IMR-90 (cell line): Measurements from ENCODE around the gene NUBPL. TPM values are rescaled to one million over a fixed set of nuclear protein-coding genes. Genes with fewer than 3 reads are reported as not detected.

Source experiments
- ATAC-seq: fragments of 200-7000 bp; cut with Tn5 transposase; 2 replicates; pipeline ENCODE4 v1.9.1; 2020; ENCODE audit warnings: low read depth, mild to moderate bottlenecking, moderate library complexity
- BruUV-seq: library from RNA; stranded (reverse); fragments of 400-500 nt; replicated peaks from 2 replicates; lab custom pipeline; 2021; lab: Mats Ljungman, UMichigan
- CTCF ChIA-PET: fragments of 300-600 bp; formaldehyde crosslinking; extraction: SDS; loops from one replicate; lab custom pipeline; 2021; ENCODE audit warnings: antibody characterized with exemption; lab: Yijun Ruan, JAX
- POLR2A ChIA-PET: fragments of 300-600 bp; sonication (Branson Sonifier 250); formaldehyde crosslinking; loops from one replicate; lab custom pipeline; 2022; ENCODE audit warnings: antibody characterized with exemption; ENCODE audit not compliant: unreplicated experiment; lab: Charles Lee
- DNase-seq: peaks from one replicate; pipeline ENCODE4 v3.0.0; 2013
- H2AFZ ChIP-seq: replicated peaks from 2 replicates; pipeline ENCODE3; 2013; ENCODE audit warnings: low read length, mild to moderate bottlenecking; ENCODE audit not compliant: poor library complexity
- H2AK5ac ChIP-seq: 2 replicates; pipeline ENCODE4 v1.6.1; 2013; ENCODE audit warnings: low read depth, low read length, inconsistent platforms
- H2AK9ac ChIP-seq: replicated peaks from 2 replicates; pipeline ENCODE3; 2013; ENCODE audit warnings: mild to moderate bottlenecking, low read depth, low read length, moderate library complexity; ENCODE audit not compliant: poor library complexity
- H2BK120ac ChIP-seq: 2 replicates; pipeline ENCODE4 v1.6.1; 2013; ENCODE audit warnings: low read depth, low read length, inconsistent platforms
- H2BK15ac ChIP-seq: 3 replicates; pipeline ENCODE4 v1.6.1; 2013; ENCODE audit warnings: low read depth, low read length, inconsistent platforms
- H2BK20ac ChIP-seq: 2 replicates; pipeline ENCODE4 v1.6.1; 2013; ENCODE audit warnings: low read depth, mild to moderate bottlenecking, inconsistent platforms, low read length, moderate library complexity
- H2BK5ac ChIP-seq: 2 replicates; pipeline ENCODE4 v1.6.1; 2013; ENCODE audit warnings: mild to moderate bottlenecking, low read depth, low read length, inconsistent platforms; ENCODE audit not compliant: poor library complexity, severe bottlenecking
- H3K14ac ChIP-seq: replicated peaks from 2 replicates; pipeline ENCODE4 v1.6.1; 2013; ENCODE audit warnings: low read depth, low read length, inconsistent platforms
- H3K18ac ChIP-seq: 2 replicates; pipeline ENCODE4 v1.6.1; 2013; ENCODE audit warnings: low read depth, low read length, control low read depth
- H3K23ac ChIP-seq: 2 replicates; pipeline ENCODE4 v1.6.1; 2013; ENCODE audit warnings: low read depth, low read length, inconsistent platforms
- H3K27ac ChIP-seq: 2 replicates; pipeline ENCODE4 v1.5.1; 2013; ENCODE audit warnings: mild to moderate bottlenecking, control low read depth, low read length; ENCODE audit not compliant: insufficient read depth
- H3K27me3 ChIP-seq: 2 replicates; pipeline ENCODE4 v1.6.1; 2013; ENCODE audit warnings: low read length; ENCODE audit not compliant: control insufficient read depth, insufficient read depth
- H3K36me3 ChIP-seq: 2 replicates; pipeline ENCODE4 v1.6.1; 2013; ENCODE audit warnings: low read length, mixed read lengths; ENCODE audit not compliant: control insufficient read depth, insufficient read depth
- H3K4ac ChIP-seq: 2 replicates; pipeline ENCODE4 v1.6.1; 2013; ENCODE audit warnings: low read depth, low read length, inconsistent platforms
- H3K4me1 ChIP-seq: 2 replicates; pipeline ENCODE4 v1.6.1; 2013; ENCODE audit warnings: low read length, mixed read lengths; ENCODE audit not compliant: control insufficient read depth, insufficient read depth
- H3K4me2 ChIP-seq: 2 replicates; pipeline ENCODE4 v1.6.1; 2013; ENCODE audit warnings: low read depth, mild to moderate bottlenecking, control low read depth, low read length, moderate library complexity
- H3K4me3 ChIP-seq: 2 replicates; pipeline ENCODE4 v1.5.1; 2013; ENCODE audit warnings: low read depth, mild to moderate bottlenecking, control low read depth, low read length, moderate library complexity; ENCODE audit not compliant: insufficient read depth
- H3K56ac ChIP-seq: 2 replicates; pipeline ENCODE4 v1.6.1; 2013; ENCODE audit warnings: low read length, inconsistent platforms; ENCODE audit not compliant: insufficient read depth; ENCODE audit errors: extremely low read depth
- H3K79me1 ChIP-seq, 2 experiments: 2 replicates each; pipeline ENCODE4 v1.6.1; 2013; ENCODE audit warnings: low read length in 2 of 2, inconsistent platforms in 1 of 2, low read depth in 1 of 2
- H3K9ac ChIP-seq: 2 replicates; pipeline ENCODE4 v1.6.1; 2013; ENCODE audit warnings: low read depth, low read length, control low read depth
- H3K9me1 ChIP-seq: 2 replicates; pipeline ENCODE4 v1.6.1; 2013; ENCODE audit warnings: low read length, inconsistent platforms; ENCODE audit not compliant: insufficient read depth
- H3K9me3 ChIP-seq: 2 replicates; pipeline ENCODE4 v1.6.1; 2013; ENCODE audit warnings: low read length; ENCODE audit not compliant: control insufficient read depth, insufficient read depth
- H4K20me1 ChIP-seq: 2 replicates; pipeline ENCODE4 v1.6.1; 2013; ENCODE audit warnings: low read length, inconsistent platforms; ENCODE audit not compliant: insufficient read depth
- H4K5ac ChIP-seq: 2 replicates; pipeline ENCODE4 v1.6.1; 2013; ENCODE audit warnings: mild to moderate bottlenecking, low read depth, low read length, control low read depth
- H4K8ac ChIP-seq, 2 experiments: 2 replicates each; pipeline ENCODE4 v1.6.1; 2013; ENCODE audit warnings: low read depth in 2 of 2, low read length in 2 of 2, control low read depth in 1 of 2, inconsistent platforms in 1 of 2
- H4K91ac ChIP-seq: 2 replicates; pipeline ENCODE4 v1.6.1; 2013; ENCODE audit warnings: low read depth, low read length, inconsistent platforms; ENCODE audit not compliant: insufficient read depth
- RAD21 ChIP-seq: IDR thresholded peaks from 2 replicates; pipeline ENCODE4 v1.6.1; 2012; ENCODE audit warnings: low read length, improper control_type of control experiment
- WGBS, 2 experiments: methylation state at CpG; one replicate each; pipeline versions ENCODE4 v1.1.5 to v1.1.7; 2013; ENCODE audit warnings: missing lambda C conversion rate in 2 of 2; ENCODE audit not compliant: insufficient read length in 1 of 2; ENCODE audit errors: extremely low coverage in 2 of 2; 5-methylcytosine and 5-hydroxymethylcytosine counted together
- dilution Hi-C: fragments of 300-500 bp; cut with HindIII; formaldehyde crosslinking; loops from one replicate; pipeline ENCODE4 v1.14.3; 2018; ENCODE audit warnings: low sequenced_read_pairs; ENCODE audit not compliant: unreplicated experiment
- in situ Hi-C: fragments of 300-500 bp; cut with MboI; formaldehyde crosslinking; loops from 3 replicates; pipeline ENCODE4 v1.14.3; 2019; ENCODE audit warnings: low sequenced_read_pairs, inconsistent platforms, mixed read lengths
- intact Hi-C: fragments of 100-400 bp; cut with micrococcal nuclease; formaldehyde crosslinking; loops from 2 replicates; pipeline ENCODE4 v1.10.0; 2022
- polyA plus RNA-seq, 3 experiments: library from polyadenylated mRNA; depleted of rRNA; stranded (reverse); fragments of >200 nt; gene quantifications; 2 replicates each; pipeline ENCODE4 v1.2.3, GENCODE V29; 2012; ENCODE audit warnings: low replicate concordance in 1 of 3
- total RNA-seq: library from RNA; depleted of rRNA; stranded (reverse); fragments of >200 nt; gene quantifications from 2 replicates; pipeline ENCODE4 v1.2.3, GENCODE V29; 2012

NUBPL gene
- total and polyA plus RNA-seq, 2 of the 4 experiments (the other 2 are of a cell fraction) = 5.4 to 11.5 TPM

- POLR2A ChIA-PET = no interaction called here
Observed at GRCh38 chr14:31545328-31545727, 15.9 kb upstream of the NUBPL start.

More at GRCh38 chr14:31545328-31545727, 15.9 kb upstream of the NUBPL start:
- no peaks in the 10 kb centered on the region for H3K9me3 ChIP-seq
- ATAC-seq = no peak
- no peaks in the 10 kb centered on the region for H3K36me3 ChIP-seq
- no peak overlapping the region for H3K4me3 ChIP-seq
- no peak overlapping the region for H4K91ac ChIP-seq
- no peak overlapping the region for H2AK9ac ChIP-seq
- H2AK5ac ChIP-seq = no peak overlapping the region
- CTCF ChIA-PET = interaction anchor here (0.7 to 1.2 kb wide), 2 partner anchors 10 to 30 kb away, joined by 3 read pairs; no protein-coding TSS in a partner anchor
- no peak overlapping the region for H3K14ac ChIP-seq
- no peaks in the 10 kb centered on the region for H3K79me1 ChIP-seq
- H2AFZ ChIP-seq = no peak overlapping the region
- dilution Hi-C loops (no loop called here), intact Hi-C loops (no loop called here), in situ Hi-C loops (no loop called here)
- no peak overlapping the region for H3K27ac ChIP-seq
- no peak overlapping the region for H2BK5ac ChIP-seq
- no peak for TF ChIP-seq RAD21
- H2BK120ac ChIP-seq = no peak overlapping the region
- H3K4ac ChIP-seq = no peak overlapping the region
- no peak overlapping the region for H3K4me2 ChIP-seq
- H3K9me1 ChIP-seq = no peaks in the 10 kb centered on the region
- H2BK15ac ChIP-seq = no peak overlapping the region
- H3K9ac ChIP-seq = no peak overlapping the region
- no peak overlapping the region for H3K56ac ChIP-seq
- no peaks in the 10 kb centered on the region for H4K20me1 ChIP-seq
- WGBS, 2 experiments = no CpG with 5 or more reads among the region's 3 CpGs
- no peaks in the 10 kb centered on the region; the same call in 1 of the 2 replicates for H3K27me3 ChIP-seq
- no peak overlapping the region for H4K8ac ChIP-seq
- no peak overlapping the region for H3K18ac ChIP-seq
- H4K5ac ChIP-seq = no peak overlapping the region
- no peak overlapping the region for H2BK20ac ChIP-seq
- DNase-seq = no peak
- BruUV-seq = no TSS peak
- no peaks in the 10 kb centered on the region for H3K4me1 ChIP-seq
- H3K23ac ChIP-seq = no peak overlapping the region
